Measurements from ENCODE around the gene CEP72.
"Not testable (repeated sequence)": the region's sequence is repeated elsewhere in the genome, so short reads cannot be mapped to it uniquely, and the experiment has no call there.

CEP72 gene

GRCh38 chr5:628351-629205 is 16.4 kb downstream of the CEP72 start:
- H3K4me3 ChIP-seq, H3K27ac ChIP-seq: not testable (repeated sequence)

GRCh38 chr5:633501-633955 is 21.4 kb downstream of the CEP72 start:
- no peak overlapping the region for H3K27ac ChIP-seq
- no peak overlapping the region for H3K4me3 ChIP-seq

GRCh38 chr5:634191-634590 is 22.1 kb downstream of the CEP72 start:
- no peak overlapping the region for H3K4me3 ChIP-seq
- H3K27ac ChIP-seq, result no peak overlapping the region

GRCh38 chr5:635306-636055 is 23.3 kb downstream of the CEP72 start:
- no peak overlapping the region for H3K4me3 ChIP-seq

GRCh38 chr5:636951-637350 is 24.8 kb downstream of the CEP72 start:
- Histone ChIP-seq H3K27ac (no peak overlapping the region), H3K4me3 (no peak overlapping the region)

More at GRCh38 chr5:635306-636055, 23.3 kb downstream of the CEP72 start:
- no peak overlapping the region for H3K27ac ChIP-seq

- Histone ChIP-seq H3K27ac (no peak overlapping the region), H3K4me3 (no peak overlapping the region)
Observed at GRCh38 chr5:637581-638450, 25.7 kb downstream of the CEP72 start.

- no peak overlapping the region for H3K4me3 ChIP-seq
- H3K27ac ChIP-seq, result no peak overlapping the region
Observed at GRCh38 chr5:638501-639252, 26.5 kb downstream of the CEP72 start.

- H3K4me3 ChIP-seq, result no peak overlapping the region
- no peak overlapping the region for H3K27ac ChIP-seq
Observed at GRCh38 chr5:639253-639530, 27.1 kb downstream of the CEP72 start.

- no peak overlapping the region for H3K4me3 ChIP-seq
- no peak overlapping the region for H3K27ac ChIP-seq
Observed at GRCh38 chr5:639584-640213, 27.6 kb downstream of the CEP72 start.

GRCh38 chr5:640461-641330 is 28.6 kb downstream of the CEP72 start:
- no peak overlapping the region for H3K4me3 ChIP-seq

GRCh38 chr5:641331-641765 is 29.2 kb downstream of the CEP72 start:
- no peak overlapping the region for H3K4me3 ChIP-seq
- no peak overlapping the region for H3K27ac ChIP-seq

More at GRCh38 chr5:640461-641330, 28.6 kb downstream of the CEP72 start:
- H3K27ac ChIP-seq, result no peak overlapping the region

GRCh38 chr5:642481-642880 is 30.3 kb downstream of the CEP72 start:
- H3K27ac ChIP-seq, result no peak overlapping the region
- no peak overlapping the region for H3K4me3 ChIP-seq

- H3K27ac ChIP-seq, result no peak overlapping the region
- H3K4me3 ChIP-seq, result no peak overlapping the region
Observed at GRCh38 chr5:643351-643801, 31.2 kb downstream of the CEP72 start.

GRCh38 chr5:643811-644271 is 31.7 kb downstream of the CEP72 start:
- no peak overlapping the region for H3K27ac ChIP-seq
- H3K4me3 ChIP-seq, result no peak overlapping the region

- Histone ChIP-seq H3K27ac (no peak overlapping the region), H3K4me3 (no peak overlapping the region)
Observed at GRCh38 chr5:644509-644908, 32.4 kb downstream of the CEP72 start.

- Histone ChIP-seq H3K27ac (no peak overlapping the region), H3K4me3 (no peak overlapping the region)
Observed at GRCh38 chr5:644971-645370, 32.8 kb downstream of the CEP72 start.

GRCh38 chr5:645421-645820 is 33.3 kb downstream of the CEP72 start:
- H3K27ac ChIP-seq, result no peak overlapping the region
- no peak overlapping the region for H3K4me3 ChIP-seq

Data from skin epidermis (tissue), 12 donors.